GM21737 (cell line): ENCODE data around the gene SYTL2.

Experiments
- ATAC-seq: cut with Tn5 transposase; IDR thresholded peaks from one replicate; pipeline ENCODE4 v1.9.1; 2021; ENCODE audit warnings: mild to moderate bottlenecking, moderate library complexity; ENCODE audit not compliant: unreplicated experiment

SYTL2 gene

DNA sequence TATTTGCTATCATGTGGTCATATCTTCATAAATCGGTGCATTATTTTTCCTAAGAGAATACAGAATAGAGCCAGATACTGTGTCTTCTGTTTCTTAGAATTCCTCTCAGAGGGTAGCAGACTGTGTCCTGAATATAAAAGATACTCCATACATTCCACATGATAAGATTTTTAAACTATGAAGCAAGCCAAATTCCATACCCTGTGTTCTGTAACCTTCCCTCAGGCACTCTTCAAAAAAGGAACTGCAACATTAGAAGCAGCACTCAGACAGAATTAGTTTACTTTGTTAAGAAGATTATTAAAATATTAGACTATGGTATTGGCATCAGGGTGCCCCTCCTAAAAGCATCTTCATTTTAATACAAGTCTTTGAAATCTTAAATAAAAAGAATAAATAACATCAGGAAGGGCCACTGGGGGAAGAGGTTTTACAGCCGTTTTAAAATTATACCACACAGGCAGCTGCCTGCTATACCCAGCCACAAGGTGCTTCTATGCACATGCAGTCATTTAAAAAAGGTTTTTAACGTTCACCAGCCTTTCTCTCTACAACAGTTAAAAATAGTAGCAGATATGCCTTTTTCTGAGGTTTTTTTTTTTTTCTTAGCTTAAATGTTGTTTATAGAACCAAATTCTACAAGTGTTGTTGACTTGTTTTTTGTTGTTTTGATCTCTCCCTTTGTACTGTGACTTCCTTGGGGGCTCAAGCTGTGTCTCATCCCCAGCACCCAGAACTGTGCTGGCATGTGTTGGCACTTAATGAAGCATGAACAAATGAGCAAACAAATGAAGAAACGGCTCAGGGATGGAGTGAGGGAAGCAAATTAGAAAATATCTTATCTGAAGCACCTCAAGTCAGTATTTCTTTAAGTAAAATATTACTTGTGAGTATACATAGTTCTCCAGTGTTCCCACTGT lies 70.2 kb downstream of the SYTL2 start:
- no peak for ATAC-seq

DNA sequence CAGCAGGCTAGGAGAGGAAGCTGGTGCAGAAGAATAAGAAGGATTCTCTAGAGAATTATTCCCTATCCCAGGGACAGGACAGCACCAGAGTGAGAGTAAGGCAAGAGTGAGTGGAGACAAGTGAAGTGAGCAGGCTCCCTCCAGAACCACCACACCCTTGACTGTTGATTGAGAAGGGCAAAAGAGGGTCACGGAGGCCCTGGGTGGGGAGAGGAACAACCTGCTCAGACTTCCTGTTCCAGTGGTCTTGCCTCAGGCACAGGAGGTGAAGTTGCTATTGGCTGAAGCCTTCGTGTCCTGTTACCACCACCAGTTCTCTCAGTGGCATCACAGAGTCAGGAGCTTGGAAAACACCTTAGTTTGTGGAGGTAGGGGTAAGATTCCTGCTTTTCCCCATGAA lies 73.2 kb downstream of the SYTL2 start:
- ATAC-seq = no peak

DNA sequence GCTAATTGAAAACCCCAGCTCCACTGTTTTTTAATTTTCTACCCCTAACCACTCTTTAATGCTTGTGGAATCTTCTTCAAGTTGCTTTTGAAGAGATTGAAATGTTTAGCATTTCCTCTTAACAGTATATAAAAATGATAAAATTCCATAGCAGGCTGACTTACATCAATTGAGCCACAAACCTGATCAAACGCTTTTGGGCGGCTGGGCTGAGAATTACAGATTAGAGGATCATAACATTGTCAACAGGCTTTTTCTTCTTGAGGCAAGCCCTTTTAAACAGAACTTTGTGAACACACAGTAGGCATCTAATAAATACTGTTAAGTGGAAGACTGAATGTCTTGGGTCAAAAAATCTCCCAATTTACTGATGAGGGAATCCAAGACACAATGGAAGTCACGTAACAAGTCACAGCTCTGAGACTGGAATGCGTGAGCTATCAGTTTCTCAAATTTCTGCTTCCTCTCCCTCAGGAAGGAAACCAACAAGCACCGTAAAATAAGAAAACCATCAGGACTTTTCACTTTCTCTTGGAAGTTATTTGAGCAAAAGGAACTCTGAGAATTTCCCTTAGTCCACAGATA lies 75.0 kb downstream of the SYTL2 start:
- ATAC-seq = no peak

DNA sequence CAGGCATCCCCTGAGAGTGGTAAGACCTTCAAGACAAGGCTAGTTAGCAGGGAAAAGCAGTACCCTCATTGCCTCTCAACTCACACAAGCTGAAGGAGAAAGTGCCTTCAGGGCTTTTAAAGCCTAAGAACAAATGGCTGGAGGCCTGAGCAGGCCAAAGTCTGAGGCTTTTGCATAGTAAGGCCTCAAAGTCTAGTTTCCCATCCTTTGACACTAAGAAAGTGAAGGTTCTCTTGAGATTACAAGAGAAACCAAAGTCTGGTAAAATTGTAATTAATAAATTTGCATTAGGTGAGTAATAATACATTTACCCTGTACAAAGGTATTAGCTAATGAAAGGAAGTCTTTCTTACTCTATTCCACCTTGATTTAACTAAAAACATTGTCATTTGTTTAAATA lies 78.0 kb downstream of the SYTL2 start:
- no peak for ATAC-seq

DNA sequence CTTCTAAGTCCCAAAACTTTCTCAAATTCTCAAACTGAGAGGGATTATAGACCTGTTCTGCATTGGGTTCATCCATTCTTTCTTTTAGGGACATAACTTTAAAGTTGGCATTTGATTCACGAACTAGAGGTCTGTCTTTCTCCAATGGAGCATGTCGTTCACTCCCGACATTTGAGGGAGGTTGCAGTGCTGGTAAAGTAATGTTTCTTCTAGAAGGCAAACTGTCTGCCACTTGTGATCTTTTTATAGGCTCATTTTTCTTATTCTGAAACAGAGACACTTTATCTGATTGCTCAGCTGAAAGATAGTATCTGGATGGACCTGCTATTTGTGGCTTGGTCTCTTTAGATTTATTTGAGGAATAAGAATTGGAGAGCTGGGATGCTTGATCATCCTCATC lies 84.6 kb downstream of the SYTL2 start:
- no peak for ATAC-seq

DNA sequence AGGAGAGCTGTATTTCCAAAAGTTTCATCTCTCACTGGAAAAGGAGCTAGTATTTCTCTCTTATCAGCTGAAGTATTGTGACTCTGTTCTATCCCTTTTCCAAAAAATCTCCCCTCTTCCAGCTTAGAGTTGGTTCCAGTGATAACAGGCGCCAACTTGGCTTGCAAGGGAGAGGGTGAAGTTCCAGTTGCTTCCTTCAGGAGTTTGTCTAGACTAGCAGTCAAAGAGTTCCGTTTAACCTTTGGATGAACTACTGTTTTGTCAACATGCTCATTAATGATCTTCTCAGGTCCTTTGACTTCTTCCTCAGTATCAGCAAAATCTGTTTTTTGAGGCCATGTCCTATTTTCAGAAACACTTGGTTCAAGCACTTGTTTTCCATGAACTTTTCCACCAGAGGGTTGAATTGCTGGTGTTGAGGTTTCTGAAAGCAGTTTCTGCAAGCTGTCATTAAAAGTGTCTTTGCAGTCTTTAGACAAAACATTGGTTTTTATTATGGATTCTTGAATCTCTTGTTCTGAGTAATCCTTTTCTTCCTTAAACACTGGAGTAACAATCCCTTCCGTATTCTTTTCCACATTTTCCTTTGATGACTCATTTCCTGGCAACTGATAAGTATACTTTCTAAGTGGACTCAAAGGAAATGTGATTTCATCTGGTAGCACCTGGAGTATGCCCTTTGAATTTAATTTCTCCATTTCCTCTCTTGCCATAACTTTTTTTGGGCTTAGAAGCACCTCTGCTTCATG lies 85.3 kb downstream of the SYTL2 start:
- no peak for ATAC-seq

DNA sequence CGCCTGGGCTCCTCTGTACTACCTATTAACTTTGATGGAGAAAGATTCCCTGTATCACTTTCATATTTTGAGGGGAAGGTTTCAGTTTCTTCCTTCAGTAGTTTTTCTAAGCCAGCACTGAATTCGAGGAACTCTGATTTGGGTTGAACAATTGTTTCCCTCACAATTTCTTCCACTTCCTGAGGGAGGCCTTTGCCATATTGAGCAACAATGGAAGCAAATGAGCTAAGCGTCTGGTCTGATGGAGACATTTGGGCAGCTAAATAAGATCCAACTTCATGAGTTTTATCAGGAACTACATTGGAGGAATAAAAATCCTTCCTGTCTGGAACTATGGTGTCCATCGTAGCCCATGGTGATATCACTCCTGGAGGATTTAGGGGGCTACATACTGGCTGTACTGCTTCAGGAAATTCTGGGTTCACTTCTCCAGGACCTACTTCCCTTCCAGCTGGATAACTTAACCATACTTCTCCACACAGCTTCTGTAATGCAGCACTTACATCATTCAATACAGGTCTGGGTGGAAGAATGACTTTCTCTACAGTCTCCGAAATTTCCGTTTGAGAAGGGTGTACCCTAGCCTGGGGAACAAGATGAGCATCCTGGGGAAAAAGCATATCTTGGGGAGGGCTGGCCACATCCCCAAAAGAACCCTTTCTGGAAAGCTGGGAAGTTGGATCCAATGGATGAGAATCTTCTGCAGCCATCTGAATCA lies 86.0 kb downstream of the SYTL2 start:
- no peak for ATAC-seq

DNA sequence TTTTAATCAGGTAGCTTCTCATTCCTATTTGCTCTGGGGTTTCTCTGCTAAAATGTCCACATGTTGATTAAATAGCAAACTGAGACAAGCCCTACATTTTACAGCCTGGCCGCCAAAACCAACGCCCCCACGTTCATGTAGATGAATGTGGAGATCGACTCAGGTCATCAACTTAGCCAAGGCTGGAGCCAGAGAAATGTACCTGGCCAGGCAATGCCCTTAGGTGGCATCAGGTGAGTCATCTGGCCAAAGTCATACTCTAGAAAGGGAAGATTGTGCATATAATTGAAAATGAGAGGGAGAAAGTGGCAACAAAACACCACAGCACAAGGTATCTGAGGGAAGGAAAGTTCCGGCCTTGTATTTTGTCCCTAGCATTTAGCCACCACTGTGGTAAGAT lies 87.9 kb downstream of the SYTL2 start:
- ATAC-seq = no peak

DNA sequence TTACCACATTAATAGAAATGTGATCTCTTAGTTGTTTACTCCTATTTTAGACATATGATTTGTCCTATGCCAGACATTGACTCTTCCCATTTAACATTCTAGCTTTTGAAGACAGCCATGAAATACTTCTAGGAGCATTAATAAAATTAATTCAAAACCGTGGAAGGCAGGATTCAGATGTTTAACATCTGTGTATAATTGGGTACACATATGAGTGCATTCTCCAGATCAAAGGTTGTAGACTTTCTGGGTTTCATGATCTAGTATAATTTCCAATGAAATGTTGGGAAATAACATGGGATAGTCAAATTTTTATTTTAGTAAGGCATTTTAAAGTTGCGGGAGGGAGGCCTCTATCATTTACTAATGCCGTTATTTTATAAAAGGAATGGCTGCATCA lies 89.8 kb downstream of the SYTL2 start:
- ATAC-seq = no peak

DNA sequence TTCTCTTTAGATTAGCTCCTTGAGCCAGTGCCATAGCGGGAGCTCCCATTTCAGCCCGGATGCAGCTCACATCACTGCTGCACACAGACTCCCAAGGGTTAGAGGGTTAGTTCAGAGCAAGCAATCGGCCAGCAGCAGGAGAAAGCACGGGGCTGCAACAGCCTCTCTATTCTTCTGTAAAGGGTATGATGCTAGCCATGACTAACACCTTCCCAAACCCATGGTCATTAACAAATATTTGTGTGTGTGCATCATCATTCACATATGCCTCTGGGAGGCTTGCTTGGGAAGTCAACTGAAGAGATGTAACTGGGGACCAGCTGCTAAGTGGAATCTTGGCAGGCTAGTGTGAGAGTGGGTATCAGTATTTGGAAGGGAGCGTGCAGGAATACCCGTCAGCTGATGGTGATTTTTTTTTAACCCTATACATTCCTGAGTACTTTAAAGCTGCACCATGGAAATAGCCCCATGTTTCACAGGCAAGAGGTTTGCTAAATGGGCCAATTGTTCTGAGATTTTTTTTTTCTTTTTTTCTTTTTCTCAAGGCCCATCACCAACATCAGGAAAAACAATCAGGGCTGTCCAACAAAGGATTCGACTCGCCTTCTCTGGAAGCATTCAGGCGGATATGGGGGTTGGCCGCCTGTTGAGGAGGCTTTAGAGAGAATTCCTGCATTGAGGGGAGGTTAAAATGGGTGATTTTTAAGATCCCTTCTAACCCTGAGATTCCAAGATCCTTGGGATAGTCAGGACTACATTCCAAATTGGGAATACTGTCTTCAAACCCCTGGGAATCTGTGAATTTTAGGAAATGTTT lies 91.7 kb downstream of the SYTL2 start:
- ATAC-seq = no peak

DNA sequence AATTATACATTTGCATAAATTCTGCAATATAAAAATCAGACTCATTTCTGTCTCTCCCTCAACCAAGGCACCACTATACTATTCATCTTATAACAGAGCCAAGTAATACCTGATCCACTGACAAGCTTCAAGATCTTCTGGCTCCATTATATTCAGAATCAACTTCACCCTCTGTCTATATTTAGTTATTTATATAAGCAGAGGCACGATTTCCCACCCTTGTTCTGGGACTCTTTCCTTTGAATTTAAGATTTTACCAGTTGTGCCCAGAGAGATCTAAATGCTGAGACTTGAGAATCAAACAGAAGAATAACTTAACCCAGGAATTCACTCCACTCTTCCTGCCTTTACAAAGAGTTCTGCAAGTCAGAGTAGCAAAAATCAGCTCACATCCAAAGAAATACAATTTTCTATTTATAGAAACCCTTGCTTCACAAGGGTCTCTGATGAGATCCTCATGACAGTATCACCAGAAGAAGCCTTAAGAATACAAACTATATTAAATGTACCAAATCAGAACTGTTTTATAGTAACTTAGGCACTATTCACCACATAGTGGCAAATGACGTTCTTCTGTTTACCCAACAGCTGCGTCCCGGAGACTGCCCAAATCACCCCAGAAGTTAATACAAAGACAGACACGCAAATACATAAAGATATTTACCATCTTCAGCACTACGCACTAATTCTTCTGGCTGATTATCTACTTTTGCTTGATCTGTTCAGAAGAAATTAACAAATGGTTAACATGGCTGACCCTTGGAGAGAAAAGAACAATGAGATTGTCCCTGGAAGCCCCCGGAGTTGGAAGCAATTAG lies 92.6 kb downstream of the SYTL2 start:
- ATAC-seq = no peak

DNA sequence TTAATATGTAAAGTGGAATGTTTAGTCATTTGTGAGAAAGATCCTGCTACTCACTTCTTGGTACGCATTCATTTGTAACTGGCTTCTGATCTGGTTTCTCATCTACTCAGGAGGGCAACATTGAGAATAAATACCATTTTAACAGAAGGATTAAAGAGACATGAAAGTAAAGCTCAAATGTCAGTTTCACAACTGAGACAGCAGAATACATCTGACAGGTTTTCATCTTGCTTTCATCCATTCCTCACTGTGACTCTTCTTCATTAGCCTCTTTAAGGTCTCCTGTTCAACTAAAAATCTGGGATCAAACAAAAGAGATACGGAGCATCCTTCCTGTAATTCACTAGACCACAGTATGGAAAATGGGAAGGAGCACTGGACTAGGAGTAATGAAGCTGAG lies 93.5 kb downstream of the SYTL2 start:
- no peak for ATAC-seq

DNA sequence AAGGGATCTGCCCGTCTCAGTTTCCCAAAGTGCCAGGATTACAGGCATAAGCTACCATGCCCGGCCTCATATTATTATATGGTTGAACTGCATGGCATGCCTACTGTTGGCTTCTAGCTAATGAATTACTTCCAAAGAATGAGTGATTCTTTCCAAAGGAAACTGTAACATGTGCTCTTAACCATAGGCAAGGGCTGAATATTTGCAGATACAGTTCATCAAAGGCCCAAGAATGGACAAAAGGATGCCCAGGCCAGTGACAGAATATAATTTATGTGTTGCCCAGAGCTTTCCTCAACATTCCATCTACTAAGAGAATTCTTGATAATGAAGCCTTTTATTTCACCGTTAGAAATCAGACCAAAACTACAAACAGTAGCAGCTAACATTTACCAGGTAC lies 98.0 kb downstream of the SYTL2 start:
- no peak for ATAC-seq

DNA sequence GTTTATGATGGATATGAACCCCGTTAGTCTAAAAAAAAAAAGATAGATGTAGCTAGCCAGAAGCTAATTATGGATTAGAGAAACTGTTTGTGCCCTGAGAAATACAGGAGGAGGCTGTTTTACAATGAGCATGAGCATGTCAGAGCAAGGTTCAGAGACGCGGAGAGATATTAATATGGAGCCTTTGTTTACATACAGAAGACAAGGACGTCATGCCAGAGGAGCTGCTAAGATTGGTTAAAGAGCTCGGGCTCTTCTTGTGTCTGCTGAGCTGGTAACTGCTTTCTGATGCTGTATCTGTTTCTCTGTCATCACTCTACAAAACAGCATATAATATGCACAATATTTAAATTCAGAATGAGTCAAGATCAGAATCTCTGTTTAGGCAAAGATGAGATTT lies 100.0 kb downstream of the SYTL2 start:
- ATAC-seq = no peak

DNA sequence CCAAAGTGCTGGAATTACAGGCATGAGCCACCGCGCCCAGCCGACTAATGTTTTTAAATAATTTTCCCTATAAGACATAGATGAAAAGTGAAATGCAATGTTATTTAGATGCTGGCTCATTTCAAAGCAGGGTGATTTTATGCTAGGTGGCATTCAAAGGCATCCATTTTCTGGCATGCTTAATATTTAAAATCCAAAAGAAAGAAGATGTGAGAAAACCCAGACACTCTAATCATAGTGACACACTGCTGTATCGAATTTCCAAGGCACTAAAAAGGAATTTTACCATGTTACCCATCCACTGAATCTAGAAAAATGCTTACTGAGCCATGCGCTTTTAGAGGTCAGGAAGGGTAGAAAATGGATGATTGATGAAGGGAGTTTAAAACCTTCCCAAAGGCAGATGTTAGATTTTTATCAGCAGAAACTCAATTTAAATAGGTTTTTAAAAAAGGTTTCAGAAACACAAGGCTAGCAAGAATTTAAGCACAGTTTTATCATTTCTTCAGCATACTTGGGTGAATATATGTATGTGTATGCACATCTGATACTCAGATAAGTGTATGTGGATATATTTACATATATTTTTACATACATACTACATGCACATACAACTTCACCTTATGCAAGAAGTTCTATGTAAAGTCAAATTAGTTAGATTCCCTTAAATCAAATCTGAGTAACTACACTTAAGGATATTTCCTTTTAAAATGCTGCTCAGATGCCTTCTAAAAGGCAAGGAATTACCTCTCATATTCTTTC lies 100.8 kb downstream of the SYTL2 start:
- no peak for ATAC-seq

DNA sequence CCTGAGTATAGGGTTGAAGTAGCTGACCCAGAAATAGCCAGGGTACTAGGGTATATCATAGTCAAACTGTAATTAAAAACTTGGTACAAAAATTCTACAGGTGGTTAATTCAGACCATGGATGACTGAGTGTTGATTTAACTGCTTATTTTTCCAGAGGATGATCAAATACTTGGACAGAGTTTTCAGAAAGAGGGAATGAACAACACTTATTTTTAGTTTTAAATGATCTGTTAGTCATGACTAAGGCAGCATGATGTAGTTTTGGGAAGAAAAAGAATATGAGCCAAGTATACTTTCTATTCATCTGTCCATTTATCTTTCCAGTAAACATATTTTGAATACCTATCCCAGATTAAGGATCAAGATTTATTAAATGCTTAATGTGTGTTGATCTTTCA lies 105.1 kb downstream of the SYTL2 start:
- ATAC-seq = no peak

DNA sequence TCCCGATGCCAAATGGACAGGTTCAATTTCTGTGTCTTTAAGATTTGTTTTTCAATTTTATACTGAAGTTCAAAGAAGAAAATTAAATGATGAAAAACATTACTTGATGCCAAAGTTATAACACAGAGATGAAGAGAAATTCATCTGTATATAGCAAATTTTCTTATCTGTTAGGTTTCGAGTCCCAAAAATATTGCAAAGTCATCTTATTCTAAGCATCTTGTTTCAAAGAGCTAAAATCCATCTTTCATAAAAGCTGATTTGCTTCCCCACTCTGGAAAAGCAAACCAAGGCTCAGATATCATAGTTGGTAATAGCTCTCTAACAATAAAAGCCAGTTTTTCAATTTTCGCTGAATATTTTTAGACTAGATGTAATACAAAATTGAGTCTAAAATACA lies 106.0 kb downstream of the SYTL2 start:
- ATAC-seq = no peak

DNA sequence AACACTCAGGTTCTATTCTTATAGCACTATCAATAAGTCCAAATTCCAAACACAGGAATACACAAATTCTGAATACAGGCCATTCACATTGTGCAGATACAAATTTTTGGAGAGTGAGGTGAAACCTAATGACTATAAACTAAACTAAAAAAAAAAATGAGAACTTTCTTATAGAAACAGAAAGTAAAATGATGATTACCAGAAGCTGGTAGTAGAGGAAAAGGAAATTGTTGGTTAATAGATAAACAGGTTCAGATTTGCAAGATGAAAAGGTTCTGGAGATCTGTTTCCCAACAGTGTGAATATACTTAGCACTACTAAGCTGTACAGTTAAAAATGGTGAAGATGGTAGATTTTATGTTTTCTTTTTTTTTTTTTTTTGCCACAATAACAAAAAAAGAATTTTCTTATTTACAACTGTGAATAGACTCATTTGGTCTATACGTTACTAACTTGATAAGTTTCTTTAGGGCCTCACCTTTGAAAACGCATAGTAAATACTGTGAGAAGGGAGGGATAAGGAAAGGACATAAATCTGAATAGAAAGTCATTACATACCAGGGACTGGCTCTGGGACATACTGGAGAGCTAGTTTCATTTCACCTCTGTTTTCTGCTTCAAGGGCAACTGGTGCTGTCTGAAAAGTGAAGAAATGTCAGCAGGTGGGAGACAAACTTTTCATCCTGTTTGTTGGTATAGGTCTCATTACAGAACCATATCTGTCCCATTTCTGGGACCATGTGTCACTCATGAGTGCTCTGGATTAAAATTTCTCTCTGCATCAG lies 110.8 kb downstream of the SYTL2 start:
- ATAC-seq = peak; percentile 89
